DMS79 treated with DMSO at 0.1 percent for 48 hours (cell line): Measurements from ENCODE around the gene SLC35F1.
A peak's percentile ranks its signal among the peaks of the same experiment; 100 is the strongest.

Experiments used
- DNase-seq: peaks from one replicate; lab custom pipeline; 2025; lab: John Stamatoyannopoulos, UW

The SLC35F1 gene

DNA sequence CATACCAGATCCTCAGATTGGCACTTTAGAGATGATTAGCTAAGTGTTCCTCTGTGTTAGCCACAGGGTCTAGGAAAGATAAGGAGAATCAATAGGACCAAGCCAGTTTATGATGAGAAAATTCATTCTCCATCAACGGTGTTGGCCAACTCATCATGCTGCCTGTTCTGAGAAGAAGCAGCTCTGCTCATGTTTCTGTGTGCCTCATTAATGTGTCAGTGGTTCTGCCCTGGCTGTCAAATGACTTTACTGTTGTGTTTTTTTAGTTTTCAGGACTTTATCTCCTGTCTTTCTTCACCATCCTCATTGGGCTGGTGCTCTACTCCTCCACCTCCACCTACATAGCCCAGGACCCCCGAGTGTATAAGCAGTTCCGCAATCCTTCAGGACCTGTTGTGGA is 406.7 kb downstream of the SLC35F1 start:
- no peak for DNase-seq

DNA sequence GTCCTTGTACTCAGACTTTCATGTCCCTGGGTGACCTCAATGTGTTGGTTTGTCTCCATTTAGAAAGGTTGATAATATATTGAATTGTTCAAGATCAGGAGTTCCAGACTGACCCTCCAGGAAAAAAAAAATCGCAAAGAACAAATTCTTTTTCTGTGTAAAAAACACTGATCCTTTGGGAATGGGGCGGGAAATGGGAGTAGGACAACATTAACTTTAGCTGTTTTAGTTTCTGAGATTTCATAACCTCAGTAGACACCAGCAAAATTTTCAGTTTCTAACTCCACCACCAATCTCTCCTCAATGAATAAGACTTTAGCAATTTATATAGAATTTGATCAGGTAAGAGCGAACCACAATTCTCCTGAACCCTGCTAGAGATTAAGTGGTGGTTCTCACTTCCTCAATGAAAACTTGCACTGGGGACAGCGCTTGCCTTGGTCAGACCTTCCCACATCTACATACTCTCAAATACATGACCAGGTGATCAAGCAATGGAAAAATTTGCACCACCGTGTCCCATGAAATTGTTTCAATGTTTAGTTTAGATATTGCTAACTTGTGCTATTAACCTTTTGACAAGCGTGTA is 409.8 kb downstream of the SLC35F1 start:
- no peak for DNase-seq

DNA sequence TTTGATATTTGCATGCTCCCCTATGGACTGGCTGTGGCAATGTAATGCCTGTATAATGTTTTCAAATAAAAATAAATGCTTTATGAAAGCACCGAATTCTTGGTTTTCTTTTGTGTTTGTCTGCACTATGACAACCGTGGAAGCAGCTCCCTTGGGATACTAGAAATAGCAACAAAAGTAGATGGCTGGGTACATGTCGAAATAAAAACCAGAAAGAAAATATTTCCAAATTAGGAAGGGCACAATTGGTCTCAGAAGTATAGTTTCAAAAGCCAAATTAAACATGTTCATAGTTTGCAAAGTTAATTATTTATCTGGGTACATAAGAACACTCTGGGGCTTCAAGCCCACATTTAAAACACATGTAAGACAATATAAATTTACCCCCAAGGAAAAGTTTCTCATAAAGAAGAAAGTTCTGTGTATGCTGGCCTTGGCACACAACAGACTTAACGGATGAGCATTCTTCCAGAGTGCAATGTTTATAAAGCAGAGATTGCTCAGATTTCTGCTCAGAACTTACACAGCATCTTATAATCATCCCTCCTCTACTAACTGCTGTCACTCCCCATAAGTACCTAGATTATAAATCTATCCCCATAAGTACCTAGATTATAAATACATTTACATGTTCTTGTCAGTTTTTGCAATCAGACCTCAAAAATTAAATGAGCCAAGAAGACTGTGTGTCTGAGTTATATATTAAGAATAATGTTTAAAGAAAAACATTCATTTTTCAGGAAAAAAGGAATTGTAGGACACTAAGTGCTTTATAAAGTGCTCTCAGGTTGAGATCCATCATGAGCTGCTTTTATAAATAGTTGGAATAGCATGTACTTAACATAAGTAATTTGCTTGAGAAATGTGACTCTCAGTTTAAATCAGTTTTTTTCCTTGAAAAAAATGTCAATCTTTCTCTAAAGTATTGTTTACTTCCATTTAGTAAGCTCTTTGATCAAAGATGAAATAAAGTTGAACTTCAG is 410.8 kb downstream of the SLC35F1 start:
- DNase-seq = peak; percentile 59

DNA sequence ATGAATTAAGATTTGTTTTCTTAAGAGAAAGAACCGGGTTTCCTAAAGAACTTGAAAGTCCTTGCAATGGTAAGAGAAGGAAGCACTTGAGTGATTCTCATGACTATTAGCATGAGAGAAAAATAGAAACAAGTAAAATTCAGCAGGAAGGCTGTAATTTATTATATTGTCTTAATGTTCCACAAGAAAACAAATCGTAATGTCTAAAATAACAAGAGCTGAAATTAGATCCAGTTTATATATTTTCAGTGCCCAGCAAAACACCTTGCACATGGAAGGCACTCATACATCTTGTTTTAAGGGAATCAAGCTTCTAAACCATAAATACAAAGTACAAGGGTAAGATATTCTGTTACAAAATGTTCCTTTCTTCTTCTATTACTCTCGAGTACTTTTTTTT is 411.6 kb downstream of the SLC35F1 start:
- peak; percentile 55 for DNase-seq

DNA sequence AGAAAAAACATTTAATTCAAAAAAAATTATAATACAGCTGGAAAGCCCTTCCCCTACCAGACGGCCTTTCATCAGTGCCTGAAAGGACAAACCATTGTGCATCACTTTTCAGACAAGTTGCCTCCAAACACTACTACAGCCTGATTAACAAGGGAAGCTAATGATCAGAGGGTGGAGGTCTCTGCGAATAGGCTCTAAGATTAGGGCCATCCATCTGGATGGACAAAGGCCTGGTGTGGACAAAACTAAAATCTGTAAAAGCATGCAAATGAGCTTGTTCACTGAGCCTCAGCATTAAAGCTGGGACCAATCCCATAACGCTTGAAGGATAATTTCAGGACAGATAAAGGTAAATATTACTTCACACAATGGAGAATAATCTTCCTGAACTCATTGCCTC is 412.4 kb downstream of the SLC35F1 start:
- peak; percentile 51 for DNase-seq

DNA sequence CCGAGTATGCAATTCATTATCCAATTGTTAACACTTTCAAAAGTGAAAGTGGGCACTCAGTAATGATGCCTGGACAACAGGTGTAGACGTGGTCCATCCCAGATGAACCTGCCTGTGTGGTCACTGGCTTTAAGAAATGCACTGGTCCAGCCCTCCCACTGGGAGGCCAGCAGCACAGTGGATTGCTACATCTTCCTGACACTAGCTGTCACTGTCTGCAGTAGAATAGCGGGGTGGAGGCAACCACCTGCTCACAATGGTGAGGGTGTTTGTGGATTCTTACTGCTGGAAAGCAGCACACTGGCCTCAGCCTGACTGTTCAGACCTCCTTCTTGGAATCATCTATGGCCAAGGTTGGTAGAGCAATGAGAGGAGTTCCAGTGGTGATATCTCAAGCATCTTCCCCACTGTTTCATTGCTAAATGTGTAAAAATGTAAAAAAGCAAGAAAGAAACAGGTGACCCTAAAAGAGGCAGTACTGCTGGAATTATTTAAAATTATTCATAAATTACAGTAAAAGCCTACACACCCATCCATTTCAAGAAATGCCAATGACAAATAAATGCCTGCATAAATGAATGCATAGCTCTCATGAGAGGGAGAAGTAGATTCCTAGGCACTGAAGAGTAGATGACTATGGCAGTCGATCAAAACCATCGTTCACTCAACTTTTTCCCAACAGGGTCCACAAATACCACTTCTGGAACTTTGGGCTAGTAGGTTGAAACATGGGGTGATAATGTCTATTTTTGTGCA is 413.0 kb downstream of the SLC35F1 start:
- DNase-seq = peak; percentile 48

DNA sequence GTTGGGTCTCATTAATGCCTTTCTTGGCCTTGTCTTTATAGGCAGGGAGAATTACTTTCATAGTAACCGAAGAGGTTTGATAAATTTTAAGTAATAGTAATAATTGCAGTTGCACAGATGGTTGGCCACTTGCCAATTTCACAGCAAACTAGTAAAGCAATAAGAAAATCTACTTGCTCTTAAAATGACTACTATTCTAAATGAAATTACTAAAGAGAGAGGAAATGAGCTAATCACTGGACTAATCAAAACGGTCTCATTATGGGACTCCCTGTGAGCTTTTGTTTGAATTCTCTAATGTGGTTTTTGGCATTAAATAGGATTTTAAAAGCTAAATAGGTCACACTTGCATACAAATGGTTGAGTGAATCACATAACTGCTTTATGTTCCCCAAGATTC is 413.6 kb downstream of the SLC35F1 start:
- peak; percentile 59 for DNase-seq

DNA sequence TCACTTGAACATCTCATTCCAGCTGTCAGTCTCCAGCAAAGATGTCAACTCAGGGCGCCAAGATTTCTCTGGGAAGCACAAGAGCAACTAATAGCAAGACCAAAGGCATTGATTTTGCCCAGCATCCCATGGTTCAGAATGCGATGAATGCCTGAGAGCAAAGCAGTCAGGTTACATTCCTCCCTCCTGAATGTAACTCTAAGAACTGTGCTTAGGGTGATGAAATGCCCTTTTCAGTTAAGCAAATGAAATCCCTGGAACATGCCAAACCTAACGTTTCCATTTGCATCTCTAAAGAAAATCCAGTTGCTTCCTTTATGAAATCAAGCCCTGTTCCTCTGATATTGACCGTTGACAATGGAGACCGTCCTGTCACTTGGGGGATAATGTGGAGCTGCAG is 417.1 kb downstream of the SLC35F1 start:
- no peak for DNase-seq

DNA sequence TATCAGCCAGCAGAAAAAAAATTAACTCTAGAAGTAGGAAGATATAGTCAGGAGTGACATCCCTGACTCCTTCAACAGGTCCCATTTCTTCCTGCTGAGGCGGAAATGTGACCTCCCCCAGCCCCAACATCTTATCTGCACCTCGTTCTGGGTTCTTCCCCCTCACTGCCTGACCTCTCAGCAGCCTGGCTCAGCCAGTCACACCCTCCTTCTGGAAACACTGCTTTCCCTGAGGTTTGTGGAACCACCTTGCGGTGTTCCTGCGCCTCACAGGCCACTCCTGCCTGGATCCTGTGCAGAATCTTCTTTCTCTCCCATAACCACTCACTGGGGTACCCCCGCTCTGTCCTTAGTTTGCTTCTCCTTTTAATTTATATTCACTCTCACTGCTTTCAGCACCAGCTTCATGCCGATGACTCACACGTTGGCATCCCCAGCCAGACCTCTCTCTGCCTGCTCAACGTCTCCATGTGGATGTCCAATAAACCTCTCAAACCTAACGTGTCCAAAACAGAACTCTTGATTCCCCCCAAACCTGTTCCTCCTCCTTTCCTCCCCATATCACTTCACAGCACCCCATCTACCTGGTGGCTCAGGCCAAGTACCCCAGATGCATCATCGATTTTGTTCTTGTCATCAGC is 418.3 kb downstream of the SLC35F1 start:
- no peak for DNase-seq

DNA sequence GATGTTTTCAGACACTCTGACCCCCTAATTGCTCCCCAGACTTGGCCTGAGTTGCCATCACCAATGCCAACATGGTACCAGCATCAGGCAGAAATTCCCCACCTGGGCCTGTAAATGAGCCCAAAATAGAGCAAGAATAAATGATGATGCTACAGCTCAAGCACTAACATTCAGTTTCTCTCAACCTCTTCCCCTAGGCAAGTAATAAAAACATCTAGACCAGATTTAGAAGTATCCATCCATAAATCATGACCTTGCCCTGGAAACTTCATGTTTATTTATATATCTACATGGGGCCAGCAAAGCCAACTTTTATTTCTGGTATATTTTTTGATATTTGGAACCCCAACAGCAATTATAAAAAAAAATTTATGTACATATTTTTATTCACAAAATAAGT is 419.6 kb downstream of the SLC35F1 start:
- no peak for DNase-seq

DNA sequence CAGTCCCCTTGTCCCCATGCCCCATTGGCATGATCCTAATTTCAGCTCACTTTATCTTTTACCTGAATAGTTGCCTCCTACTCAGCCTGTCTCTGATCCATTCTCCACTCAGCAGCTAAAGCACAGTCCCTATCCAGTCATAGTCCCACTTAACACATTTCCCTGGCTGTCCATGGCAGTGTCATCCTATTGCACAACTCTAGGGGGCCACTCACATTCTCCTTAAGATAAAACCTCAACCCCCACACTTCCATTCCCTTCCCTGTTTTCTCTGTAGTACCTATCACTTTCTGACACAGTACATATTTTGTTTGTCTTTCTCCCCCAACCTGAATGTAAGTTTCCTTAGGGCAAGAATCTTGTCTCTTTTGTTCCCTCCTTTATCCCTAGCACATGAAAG is 420.2 kb downstream of the SLC35F1 start:
- DNase-seq = no peak

DNA sequence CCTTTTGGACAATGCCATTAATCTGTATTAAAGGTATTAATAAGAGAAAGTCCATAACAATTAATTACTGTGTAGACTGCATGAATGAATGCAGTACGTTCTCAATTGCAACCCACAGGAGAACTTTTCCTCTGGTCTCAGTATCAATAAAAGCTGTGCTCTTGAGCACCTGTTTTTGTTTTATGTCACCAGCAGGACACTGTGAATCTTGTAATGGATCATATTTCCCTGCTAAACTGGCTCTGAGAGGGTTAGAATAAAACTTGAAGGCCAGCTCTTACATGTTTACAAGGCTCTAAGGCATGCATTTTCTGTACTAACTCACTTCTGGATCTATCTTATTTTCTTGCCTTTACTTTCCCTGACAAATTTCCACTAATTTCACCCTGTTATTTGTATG is 426.7 kb downstream of the SLC35F1 start:
- DNase-seq = peak; percentile 88

DNA sequence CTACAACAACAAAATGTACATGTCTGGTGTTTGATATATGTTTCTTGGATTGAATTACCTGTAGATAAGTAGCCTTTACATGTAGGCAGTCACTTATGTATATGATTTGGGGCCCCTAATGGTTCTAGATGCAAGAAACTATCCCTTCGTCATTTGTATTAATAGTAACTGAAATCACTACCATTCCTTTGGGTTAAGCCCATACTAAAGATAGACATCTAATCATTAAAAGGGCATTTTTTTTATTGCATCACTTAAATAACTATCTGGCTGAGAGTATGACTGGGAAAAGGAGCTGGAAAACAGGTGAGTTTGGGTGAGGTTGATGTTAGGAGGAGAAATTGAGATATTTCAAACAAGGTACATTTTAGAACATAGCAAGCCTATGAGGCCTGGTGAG is 427.6 kb downstream of the SLC35F1 start:
- DNase-seq = no peak

DNA sequence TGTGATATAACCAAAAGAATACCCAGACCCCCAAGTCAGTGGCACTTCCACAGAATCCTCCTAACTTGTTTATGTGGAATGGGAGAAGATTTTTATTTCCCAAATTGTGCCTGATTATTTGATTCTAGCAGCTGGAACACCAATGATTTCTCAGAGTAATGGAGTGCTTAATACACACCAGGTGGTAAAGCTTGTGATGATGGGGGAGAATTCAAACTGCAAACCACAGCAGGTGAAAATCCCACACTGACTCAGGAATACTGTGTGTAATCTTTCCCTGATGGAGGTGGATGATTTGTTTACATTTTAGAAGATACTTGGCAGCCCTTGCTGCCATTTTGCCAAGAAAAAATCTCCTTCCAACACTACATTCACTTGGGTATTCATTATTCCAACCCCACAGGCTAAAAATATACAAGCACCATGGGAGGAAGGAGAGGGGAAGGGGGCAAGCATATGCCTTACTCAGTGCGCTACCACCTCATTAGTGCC is 428.3 kb downstream of the SLC35F1 start:
- DNase-seq = peak; percentile 74

DNA sequence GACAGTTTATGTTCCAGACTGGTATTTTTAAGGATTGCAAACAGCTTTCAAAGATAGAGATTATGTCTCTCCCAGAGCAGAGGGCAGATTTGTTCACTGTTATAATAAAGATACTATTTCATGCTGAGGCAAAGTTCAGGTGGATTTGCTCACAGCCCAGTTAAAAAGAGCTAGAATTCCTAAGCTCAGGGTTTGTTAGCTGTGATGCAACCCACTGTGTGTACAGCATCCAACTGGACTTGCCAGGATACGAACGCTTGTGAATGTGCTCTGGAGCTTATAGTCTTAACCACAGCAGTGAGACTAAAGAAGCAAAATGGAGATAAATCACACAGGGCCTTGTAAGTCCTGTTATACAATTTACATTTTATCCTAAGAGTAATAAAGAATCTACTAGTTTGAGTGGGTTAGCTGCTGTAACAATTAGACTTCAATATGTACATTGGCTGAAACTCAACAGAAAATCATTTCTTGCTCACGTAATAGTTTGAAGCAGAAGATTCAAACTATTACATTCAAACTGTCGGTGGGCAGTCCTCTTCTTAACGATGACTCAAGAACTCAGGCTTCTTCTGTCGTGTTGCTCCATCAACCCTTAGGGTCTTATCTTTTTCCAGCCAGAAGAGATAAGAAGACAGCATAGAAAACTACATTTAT is 437.1 kb downstream of the SLC35F1 start:
- no peak for DNase-seq

DNA sequence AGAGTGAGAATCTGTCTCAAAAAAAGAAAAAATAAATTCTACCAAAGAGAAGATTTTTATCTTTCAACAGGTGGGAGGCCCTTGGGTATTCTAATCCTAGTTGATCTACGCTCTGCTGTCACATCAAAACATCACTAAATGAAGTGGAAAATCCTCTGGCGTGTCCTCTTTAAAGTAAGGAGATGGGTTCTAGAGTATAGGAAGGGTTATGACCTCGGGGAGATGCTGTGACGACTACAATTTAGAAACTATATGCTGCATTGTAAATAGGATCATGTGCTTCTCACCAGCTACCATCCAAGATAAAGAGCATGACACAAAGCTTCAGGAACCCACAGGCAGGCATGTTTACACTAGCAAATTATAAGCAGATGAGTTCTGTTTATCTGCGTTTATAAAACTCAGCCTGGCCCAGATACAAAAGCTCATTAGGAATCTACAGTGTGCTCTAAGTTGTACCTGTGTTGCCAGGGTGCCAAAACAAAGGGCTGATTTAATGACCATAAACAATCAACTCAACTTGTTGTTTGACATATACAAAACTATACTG is 443.9 kb downstream of the SLC35F1 start:
- DNase-seq = no peak

DNA sequence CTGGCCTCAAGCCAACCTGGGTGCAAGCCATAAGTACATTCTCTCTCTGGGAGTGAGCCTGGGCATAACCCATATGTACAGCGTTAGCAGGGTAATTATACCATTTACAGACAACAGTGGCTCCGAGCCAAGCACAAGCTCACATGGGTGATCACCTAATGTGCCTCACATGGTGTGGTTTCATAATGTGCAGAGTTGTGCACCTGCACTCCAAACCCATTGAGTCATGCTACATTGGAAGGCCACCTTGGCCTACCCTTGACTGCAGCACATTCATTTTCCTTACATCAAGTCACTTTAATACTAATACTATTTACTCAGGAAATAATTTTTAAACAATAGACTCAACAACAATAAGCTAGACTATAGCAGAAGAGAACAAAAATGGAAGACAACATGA is 446.5 kb downstream of the SLC35F1 start:
- DNase-seq = no peak

DNA sequence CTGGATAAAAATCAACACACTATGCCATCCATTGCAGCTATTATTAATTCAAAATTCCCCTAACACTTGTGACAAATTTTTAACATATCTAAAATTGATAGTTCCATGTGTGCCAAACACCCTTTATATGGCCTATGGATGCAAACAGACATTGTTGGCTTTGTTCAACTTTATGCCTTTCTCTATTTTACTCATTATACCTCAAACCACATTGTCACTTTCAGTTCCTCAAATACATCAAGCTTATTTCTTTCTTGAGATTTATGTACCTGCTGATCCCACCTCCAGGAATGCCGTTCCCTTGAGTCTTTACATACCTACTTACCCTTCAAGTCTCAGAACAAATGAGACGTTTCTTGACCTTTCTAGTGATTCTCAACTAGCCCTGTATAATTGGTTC is 447.6 kb downstream of the SLC35F1 start:
- DNase-seq = no peak

DNA sequence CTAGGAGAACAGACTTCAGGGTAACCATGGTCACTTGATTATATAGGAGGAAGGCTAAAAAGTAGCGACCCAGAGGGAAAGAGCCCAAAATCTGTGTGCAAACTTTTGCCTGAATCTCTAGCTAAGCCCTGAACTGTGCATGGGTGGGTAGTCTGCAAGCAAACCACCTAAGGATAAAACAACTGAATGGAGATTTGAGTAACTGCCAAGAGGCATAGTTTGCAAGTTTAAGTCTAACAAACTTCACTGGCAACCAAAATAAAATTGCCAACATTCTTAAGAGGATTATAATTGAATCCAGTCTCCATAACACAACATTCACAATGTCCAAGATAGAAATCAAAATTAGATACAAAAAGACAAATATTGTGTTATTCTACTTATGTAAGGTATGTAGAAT is 449.0 kb downstream of the SLC35F1 start:
- DNase-seq = no peak

DNA sequence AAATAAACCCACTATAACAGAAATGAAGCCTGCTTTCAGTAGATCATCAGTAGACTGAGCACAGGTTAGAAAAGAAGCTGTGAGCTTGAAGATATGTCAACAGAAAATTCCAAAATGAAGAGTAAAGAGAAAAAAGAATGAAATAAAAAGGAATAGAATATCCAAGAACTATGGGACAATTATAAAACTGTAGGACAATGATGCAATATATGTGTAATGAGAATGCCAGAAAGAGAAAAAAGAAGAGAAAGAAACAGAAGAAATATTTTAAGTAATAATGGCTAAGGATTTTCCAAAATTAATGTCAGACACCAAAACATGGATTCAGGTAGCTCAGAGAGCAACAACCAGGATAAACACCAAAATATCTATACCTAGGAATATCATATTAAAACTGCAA is 449.6 kb downstream of the SLC35F1 start:
- DNase-seq = no peak
